A673 (cell line): Measurements from ENCODE around the gene PLEK.

ENCODE experiments used
- CTCF ChIP-seq: fragments of 300-800, 200-600 bp; sonication (generic); conservative IDR thresholded peaks from 2 replicates; pipeline ENCODE4 v1.5.1; 2017; ENCODE audit warnings: low read depth, mild to moderate bottlenecking, antibody characterized with exemption, low read length, moderate library complexity, mixed read lengths
- EZH2 ChIP-seq: fragments of 200-600 bp; sonication (generic); IDR thresholded peaks from 2 replicates; pipeline ENCODE4 v1.6.1; 2017; ENCODE audit warnings: borderline replicate concordance, low read depth, mild to moderate bottlenecking, mixed read lengths, antibody characterized with exemption, low read length; ENCODE audit not compliant: poor library complexity, severe bottlenecking

GRCh38 chr2:68428126-68428525, 63.0 kb downstream of the PLEK start:
- no peak for TF ChIP-seq CTCF
- TF ChIP-seq EZH2, result no peak
